GM23338 (cell line): ENCODE results near the gene LRSAM1. TPM values are rescaled to one million over a fixed set of nuclear protein-coding genes. Genes with fewer than 3 reads are reported as not detected.

Experiments
- ATAC-seq: fragments of 200-7000 bp; cut with Tn5 transposase; 3 replicates; pipeline ENCODE4 v1.9.1; 2020
- DNase-seq: peaks from one replicate; pipeline ENCODE4 v3.0.0-alpha.2; 2015; ENCODE audit warnings: low spot score
- H2AFZ ChIP-seq: fragments of 200-600 bp; sonication (generic); 2 replicates; pipeline ENCODE4 v1.8.0; 2016; ENCODE audit warnings: antibody characterized with exemption, mild to moderate bottlenecking, moderate library complexity
- H3F3A ChIP-seq: fragments of 200-600 bp; sonication (generic); replicated peaks from 2 replicates; pipeline ENCODE4 v1.8.0; 2017; ENCODE audit warnings: antibody characterized with exemption, mixed run types, low read depth
- H3K27ac ChIP-seq: fragments of 200-600 bp; sonication (generic); 2 replicates; pipeline ENCODE4 v1.6.1; 2016; ENCODE audit warnings: low read depth
- H3K27me3 ChIP-seq: fragments of 200-600 bp; sonication (generic); 2 replicates; pipeline ENCODE4 v1.8.0; 2016; ENCODE audit warnings: mild to moderate bottlenecking, mixed run types, moderate library complexity; ENCODE audit not compliant: insufficient read depth
- H3K36me3 ChIP-seq: fragments of 200-600 bp; sonication (generic); 2 replicates; pipeline ENCODE4 v1.8.0; 2016; ENCODE audit warnings: mild to moderate bottlenecking; ENCODE audit not compliant: insufficient read depth
- H3K4me1 ChIP-seq: fragments of 200-600 bp; sonication (generic); 2 replicates; pipeline ENCODE4 v1.8.0; 2016; ENCODE audit warnings: mild to moderate bottlenecking, moderate library complexity; ENCODE audit not compliant: insufficient read depth
- H3K4me2 ChIP-seq: fragments of 200-600 bp; sonication (generic); 2 replicates; pipeline ENCODE4 v1.7.1; 2017; ENCODE audit warnings: mixed run types
- H3K4me3 ChIP-seq: fragments of 200-600 bp; sonication (generic); 2 replicates; pipeline ENCODE4 v1.6.1; 2016; ENCODE audit warnings: mixed run types
- H3K79me2 ChIP-seq: fragments of 200-600 bp; sonication (generic); replicated peaks from 2 replicates; pipeline ENCODE4 v1.8.0; 2017; ENCODE audit warnings: mild to moderate bottlenecking; ENCODE audit not compliant: insufficient read depth
- H3K9me2 ChIP-seq: fragments of 200-600 bp; sonication (generic); 2 replicates; pipeline ENCODE4 v1.8.0; 2017; ENCODE audit not compliant: insufficient read depth
- H4K20me1 ChIP-seq: fragments of 200-600 bp; sonication (generic); replicated peaks from 2 replicates; pipeline ENCODE4 v1.8.0; 2017; ENCODE audit warnings: mild to moderate bottlenecking; ENCODE audit not compliant: insufficient read depth
- H3K27ac Mint-ChIP-seq: 2 replicates; pipeline ENCODE4 v1.8.0; 2020; ENCODE audit warnings: inconsistent platforms, mild to moderate bottlenecking, moderate library complexity, mixed read lengths
- H3K27me3 Mint-ChIP-seq: 3 replicates; pipeline ENCODE4 v1.8.0; 2022; ENCODE audit warnings: low read depth, mild to moderate bottlenecking, moderate library complexity, mixed read lengths, inconsistent platforms; ENCODE audit not compliant: insufficient read depth, poor library complexity
- H3K36me3 Mint-ChIP-seq: 3 replicates; pipeline ENCODE4 v1.8.0; 2021; ENCODE audit warnings: low read depth, mild to moderate bottlenecking, inconsistent platforms, moderate library complexity, mixed read lengths
- H3K4me1 Mint-ChIP-seq: 3 replicates; pipeline ENCODE4 v1.8.0; 2020; ENCODE audit warnings: mild to moderate bottlenecking, inconsistent platforms, mixed read lengths
- H3K4me3 Mint-ChIP-seq: 3 replicates; pipeline ENCODE4 v1.8.0; 2021; ENCODE audit warnings: moderate library complexity, mild to moderate bottlenecking, inconsistent platforms, mixed read lengths
- H3K9me3 Mint-ChIP-seq: 3 replicates; pipeline ENCODE4 v1.8.0; 2020; ENCODE audit warnings: moderate library complexity, mild to moderate bottlenecking, inconsistent platforms, mixed read lengths
- CREB1 ChIP-seq: fragments of 250-450 bp; sonication (Bioruptor Pico); IDR thresholded peaks from 2 replicates; pipeline ENCODE4 v1.5.0; 2020; ENCODE audit warnings: low read depth, mild to moderate bottlenecking, moderate library complexity
- CTCF ChIP-seq, 2 experiments: fragments of 200-600 bp in 1 of 2; sonication (generic) in 1 of 2; conservative IDR thresholded peaks; 2 replicates each; pipeline versions ENCODE4 v1.5.1 to v1.6.1; 2016 to 2017; ENCODE audit warnings: antibody characterized with exemption in 2 of 2, low read depth in 2 of 2, mild to moderate bottlenecking in 2 of 2, moderate library complexity in 1 of 2
- EZH2 ChIP-seq: fragments of 200-600 bp; sonication (generic); IDR thresholded peaks from one replicate; pipeline ENCODE4 v1.8.0; 2017; ENCODE audit warnings: antibody characterized with exemption, mild to moderate bottlenecking, low read depth; ENCODE audit not compliant: unreplicated experiment
- EZH2phosphoT487 ChIP-seq: fragments of 200-600 bp; sonication (generic); IDR thresholded peaks from one replicate; pipeline ENCODE4 v1.8.1; 2018; ENCODE audit warnings: antibody characterized with exemption; ENCODE audit not compliant: unreplicated experiment
- POLR2AphosphoS5 ChIP-seq: IDR thresholded peaks from 2 replicates; pipeline ENCODE4 v1.6.1; 2016; ENCODE audit warnings: antibody characterized with exemption, low read depth
- ZNF114 ChIP-seq: fragments of 250-450 bp; sonication (Bioruptor Pico); IDR thresholded peaks from 2 replicates; pipeline ENCODE4 v1.5.0; 2020; ENCODE audit warnings: mild to moderate bottlenecking, moderate library complexity
- ZNF331 ChIP-seq: fragments of 250-450 bp; sonication (Bioruptor Pico); IDR thresholded peaks from 2 replicates; pipeline ENCODE4 v1.5.0; 2020; ENCODE audit warnings: low read depth, mild to moderate bottlenecking, moderate library complexity
- polyA plus RNA-seq: library from polyadenylated mRNA; unstranded; fragments of >200 nt; fragmentation: Nextera tagmentation; extraction: Ambion mirVana; gene quantifications from 2 replicates; pipeline ENCODE4 v1.2.1, GENCODE V29; 2016
- total RNA-seq: library from RNA; depleted of rRNA; stranded (reverse); fragments of >200 nt; shearing (Covaris generic); gene quantifications from 2 replicates; pipeline ENCODE4 v1.2.3, GENCODE V29; 2014

The LRSAM1 gene
- total and polyA plus RNA-seq, 2 experiments from 2014 or later = 12.8 to 21.9 TPM

GRCh38 chr9:127451858-127452656, 747 bp downstream of the LRSAM1 start:
- ATAC-seq = peak; percentile 40
- Histone ChIP-seq H3K36me3 (peaks cover 36% of the 10 kb centered on the region), H3K4me1 (peaks cover 17% of the 10 kb centered on the region), H2AFZ (peak overlapping the region; percentile 95), H4K20me1 (peaks cover 38% of the 10 kb centered on the region), H3K27ac (peak overlapping the region; percentile 85), H3F3A (peaks cover 44% of the 10 kb centered on the region), H3K4me2 (peak overlapping the region; percentile 96), H3K4me3 (peak overlapping the region; percentile 100), H3K79me2 (peaks cover 48% of the 10 kb centered on the region), H3K27me3 (no peaks in the 10 kb centered on the region), H3K9me2 (no peaks in the 10 kb centered on the region)
- DNase-seq = peak; percentile 70
- no peak for TF ChIP-seq EZH2phosphoT487
- TF ChIP-seq CTCF (conservative IDR thresholded peaks at IDR 0.05; ENCODE audit: low read depth in 2 of 2) = no peak
- no peak for TF ChIP-seq ZNF331 (CRISPR knock-in tag)
- TF ChIP-seq POLR2AphosphoS5 = peak; percentile 32; the same call in 1 of the 2 replicates
- H3K27me3 Mint-ChIP-seq = peaks cover 45% of the 10 kb centered on the region
- H3K4me1 Mint-ChIP-seq = peaks cover 23% of the 10 kb centered on the region
- peaks cover 12% of the 10 kb centered on the region for H3K9me3 Mint-ChIP-seq
- H3K4me3 Mint-ChIP-seq = peak overlapping the region; percentile 99
- H3K36me3 Mint-ChIP-seq = peaks cover 57% of the 10 kb centered on the region
- peak overlapping the region; percentile 99 for H3K27ac Mint-ChIP-seq

GRCh38 chr9:127452691-127453090, 1.4 kb downstream of the LRSAM1 start:
- Mint-ChIP-seq H3K36me3 (peaks cover 57% of the 10 kb centered on the region), H3K27ac (no peak overlapping the region), H3K9me3 (peaks cover 12% of the 10 kb centered on the region), H3K4me1 (peaks cover 25% of the 10 kb centered on the region), H3K27me3 (peaks cover 39% of the 10 kb centered on the region), H3K4me3 (peak overlapping the region; percentile 99)
- ATAC-seq (no peak), DNase-seq (no peak)
- Histone ChIP-seq H3K27ac (peak overlapping the region; percentile 85; the same call in 1 of the 2 replicates), H3K4me3 (peak overlapping the region; percentile 100), H4K20me1 (peaks cover 36% of the 10 kb centered on the region), H3F3A (peaks cover 38% of the 10 kb centered on the region), H3K36me3 (peaks cover 30% of the 10 kb centered on the region), H3K9me2 (no peaks in the 10 kb centered on the region), H3K79me2 (peaks cover 47% of the 10 kb centered on the region), H3K4me2 (peak overlapping the region; percentile 96), H3K27me3 (no peaks in the 10 kb centered on the region), H3K4me1 (peaks cover 17% of the 10 kb centered on the region), H2AFZ (no peak overlapping the region)
- TF ChIP-seq EZH2phosphoT487 (no peak), CREB1 (CRISPR knock-in tag) (no peak), ZNF114 (CRISPR knock-in tag) (no peak), EZH2 (no peak)
